ENCODE data around the gene HOXB9.

GRCh38 chr17:48625495-48626244 is 488 bp downstream of the HOXB9 start:
- no peak for TF ChIP-seq CTCF (IDR thresholded peaks at IDR 0.05; ENCODE audit: insufficient read depth, low read length, poor library complexity, severe bottlenecking)
- no peak for TF ChIP-seq EZH2phosphoT487 (conservative IDR thresholded peaks at IDR 0.05; ENCODE audit: low read length)

All from SU-DHL-6 (cell line).